ENCODE measurements around the gene HHIPL1.

Gene HHIPL1

GRCh38 chr14:99690636-99691035, 45.7 kb downstream of the HHIPL1 start:
- no peaks in the 10 kb centered on the region for H3K9me3 ChIP-seq (ENCODE audit: severe bottlenecking)
- H3K27ac ChIP-seq: no peak overlapping the region
- H3K4me3 ChIP-seq (ENCODE audit: low read depth, low read length): no peak overlapping the region
- TF ChIP-seq, protein P1, sequence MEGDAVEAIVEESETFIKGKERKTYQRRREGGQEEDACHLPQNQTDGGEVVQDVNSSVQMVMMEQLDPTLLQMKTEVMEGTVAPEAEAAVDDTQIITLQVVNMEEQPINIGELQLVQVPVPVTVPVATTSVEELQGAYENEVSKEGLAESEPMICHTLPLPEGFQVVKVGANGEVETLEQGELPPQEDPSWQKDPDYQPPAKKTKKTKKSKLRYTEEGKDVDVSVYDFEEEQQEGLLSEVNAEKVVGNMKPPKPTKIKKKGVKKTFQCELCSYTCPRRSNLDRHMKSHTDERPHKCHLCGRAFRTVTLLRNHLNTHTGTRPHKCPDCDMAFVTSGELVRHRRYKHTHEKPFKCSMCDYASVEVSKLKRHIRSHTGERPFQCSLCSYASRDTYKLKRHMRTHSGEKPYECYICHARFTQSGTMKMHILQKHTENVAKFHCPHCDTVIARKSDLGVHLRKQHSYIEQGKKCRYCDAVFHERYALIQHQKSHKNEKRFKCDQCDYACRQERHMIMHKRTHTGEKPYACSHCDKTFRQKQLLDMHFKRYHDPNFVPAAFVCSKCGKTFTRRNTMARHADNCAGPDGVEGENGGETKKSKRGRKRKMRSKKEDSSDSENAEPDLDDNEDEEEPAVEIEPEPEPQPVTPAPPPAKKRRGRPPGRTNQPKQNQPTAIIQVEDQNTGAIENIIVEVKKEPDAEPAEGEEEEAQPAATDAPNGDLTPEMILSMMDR (IDR thresholded peaks at IDR 0.05; ENCODE audit: low read depth, low read length): no peak
- H3K36me3 ChIP-seq: no peaks in the 10 kb centered on the region
- no peaks in the 10 kb centered on the region for H3K27me3 ChIP-seq (ENCODE audit: insufficient read depth, low read depth, severe bottlenecking)
- no peak for DNase-seq

DNA sequence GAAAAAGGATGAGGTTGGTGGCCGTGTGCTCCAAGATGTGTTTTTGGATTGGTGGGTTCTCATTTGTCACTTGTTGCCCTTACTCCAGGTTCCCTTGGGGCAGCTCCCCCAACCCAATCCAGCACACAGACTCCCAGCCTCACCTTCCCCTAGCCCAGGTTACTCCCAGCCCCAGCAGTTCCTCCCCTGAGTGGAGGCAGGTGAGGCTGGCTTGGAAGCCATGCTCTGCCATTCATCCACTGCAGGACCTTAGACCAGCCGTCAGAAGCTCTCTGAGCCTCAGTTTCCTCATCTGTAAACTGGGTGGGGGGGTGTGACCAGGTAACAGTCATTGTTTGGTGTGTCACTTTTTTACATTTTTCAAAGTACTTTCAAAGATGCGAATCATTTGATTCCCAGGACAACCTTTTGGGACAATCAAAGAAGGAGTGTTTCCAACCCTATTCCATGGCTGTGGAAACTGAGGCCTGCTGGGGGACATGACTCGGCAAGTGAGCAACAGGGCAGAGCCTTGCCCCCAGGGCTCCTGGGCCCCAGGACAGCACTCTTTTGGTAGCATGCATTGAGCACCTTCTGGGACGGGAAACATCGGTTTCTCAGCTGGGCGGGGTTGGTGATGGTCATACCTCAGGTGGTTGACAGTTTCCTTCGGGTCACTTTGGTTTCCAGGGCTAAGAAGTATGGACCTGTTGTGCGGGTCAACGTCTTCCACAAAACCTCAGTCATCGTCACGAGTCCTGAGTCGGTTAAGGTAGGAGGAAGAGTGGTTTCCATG, 46.4 kb downstream of the HHIPL1 start:
- Histone ChIP-seq H3K27me3 (ENCODE audit: insufficient read depth, low read depth, severe bottlenecking) (no peaks in the 10 kb centered on the region), H3K4me3 (ENCODE audit: low read depth, low read length) (no peak overlapping the region), H3K9me3 (ENCODE audit: severe bottlenecking) (no peaks in the 10 kb centered on the region), H3K27ac (no peak overlapping the region), H3K36me3 (no peaks in the 10 kb centered on the region)
- TF ChIP-seq, protein P1 (IDR thresholded peaks at IDR 0.05; ENCODE audit: low read depth, low read length): no peak
- no peak for DNase-seq

GRCh38 chr14:99693918-99694317, 49.0 kb downstream of the HHIPL1 start:
- H3K4me3 ChIP-seq (ENCODE audit: low read depth, low read length): no peak overlapping the region
- TF ChIP-seq, protein P1 (IDR thresholded peaks at IDR 0.05; ENCODE audit: low read depth, low read length): no peak
- no peak for DNase-seq
- no peaks in the 10 kb centered on the region for H3K36me3 ChIP-seq
- H3K27ac ChIP-seq: no peak overlapping the region
- no peaks in the 10 kb centered on the region for H3K27me3 ChIP-seq (ENCODE audit: insufficient read depth, low read depth, severe bottlenecking)
- H3K9me3 ChIP-seq (ENCODE audit: severe bottlenecking): no peaks in the 10 kb centered on the region

- Histone ChIP-seq H3K9me3 (ENCODE audit: severe bottlenecking) (no peaks in the 10 kb centered on the region), H3K27me3 (ENCODE audit: insufficient read depth, low read depth, severe bottlenecking) (no peaks in the 10 kb centered on the region), H3K4me3 (ENCODE audit: low read depth, low read length) (no peak overlapping the region), H3K36me3 (no peaks in the 10 kb centered on the region), H3K27ac (no peak overlapping the region)
- DNase-seq: no peak
- TF ChIP-seq, protein P1 (IDR thresholded peaks at IDR 0.05; ENCODE audit: low read depth, low read length): no peak
Measured at GRCh38 chr14:99696929-99697328, 52.0 kb downstream of the HHIPL1 start.

GRCh38 chr14:99698236-99698635, 53.3 kb downstream of the HHIPL1 start:
- Histone ChIP-seq H3K27me3 (ENCODE audit: insufficient read depth, low read depth, severe bottlenecking) (no peaks in the 10 kb centered on the region), H3K36me3 (no peaks in the 10 kb centered on the region), H3K27ac (no peak overlapping the region), H3K9me3 (ENCODE audit: severe bottlenecking) (peaks cover 7% of the 10 kb centered on the region), H3K4me3 (ENCODE audit: low read depth, low read length) (no peak overlapping the region)
- TF ChIP-seq, protein P1 (IDR thresholded peaks at IDR 0.05; ENCODE audit: low read depth, low read length): no peak
- DNase-seq: no peak

DNA sequence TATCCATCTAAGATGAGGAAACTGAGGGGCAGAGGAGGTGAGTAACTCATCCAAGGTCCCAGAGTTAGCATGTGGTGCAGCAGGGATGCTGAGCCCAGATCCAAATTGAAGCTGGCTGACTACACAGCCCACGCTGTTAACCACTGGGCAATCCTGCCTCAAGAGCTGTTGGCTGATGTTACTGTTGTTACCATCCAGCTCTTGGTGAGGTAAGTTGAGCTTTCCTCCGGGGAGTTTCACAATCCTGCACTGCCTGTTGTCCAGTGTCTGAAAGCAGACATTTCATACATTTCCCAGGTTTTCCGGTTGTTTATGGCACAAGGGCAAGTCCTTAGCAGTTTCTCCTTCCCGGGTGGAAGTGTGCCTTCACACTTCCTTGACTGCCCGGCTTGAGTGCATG, 53.7 kb downstream of the HHIPL1 start:
- TF ChIP-seq, protein P1 (IDR thresholded peaks at IDR 0.05; ENCODE audit: low read depth, low read length): no peak
- DNase-seq: no peak
- H3K27ac ChIP-seq: no peak overlapping the region
- H3K27me3 ChIP-seq (ENCODE audit: insufficient read depth, low read depth, severe bottlenecking): no peaks in the 10 kb centered on the region
- peaks cover 11% of the 10 kb centered on the region for H3K9me3 ChIP-seq (ENCODE audit: severe bottlenecking)
- H3K4me3 ChIP-seq (ENCODE audit: low read depth, low read length): no peak overlapping the region
- H3K36me3 ChIP-seq: no peaks in the 10 kb centered on the region

Data from WERI-Rb-1 (cell line).